C4-2B (cell line): ENCODE measurements around the gene IL20RB.

ENCODE experiments used
- CTCF ChIP-seq: fragments of 450-650 bp; conservative IDR thresholded peaks from 2 replicates; pipeline ENCODE4 v1.5.1; 2017; ENCODE audit warnings: mild to moderate bottlenecking
- ZFX ChIP-seq: fragments of 450-650 bp; IDR thresholded peaks from 2 replicates; pipeline ENCODE4 v1.6.1; 2017

- TF ChIP-seq CTCF (no peak), ZFX (no peak)
These were observed 47.1 kb upstream of the IL20RB start for GRCh38 chr3:136910697-136911096.
